ENCODE data around the gene UNC80. TPM values are rescaled to one million over a fixed set of nuclear protein-coding genes. Genes with fewer than 3 reads are reported as not detected.
A peak's percentile ranks its signal among the peaks of the same experiment; 100 is the strongest.

Gene UNC80
- total RNA-seq, 2 donors from 2014 or later: not detected

DNA sequence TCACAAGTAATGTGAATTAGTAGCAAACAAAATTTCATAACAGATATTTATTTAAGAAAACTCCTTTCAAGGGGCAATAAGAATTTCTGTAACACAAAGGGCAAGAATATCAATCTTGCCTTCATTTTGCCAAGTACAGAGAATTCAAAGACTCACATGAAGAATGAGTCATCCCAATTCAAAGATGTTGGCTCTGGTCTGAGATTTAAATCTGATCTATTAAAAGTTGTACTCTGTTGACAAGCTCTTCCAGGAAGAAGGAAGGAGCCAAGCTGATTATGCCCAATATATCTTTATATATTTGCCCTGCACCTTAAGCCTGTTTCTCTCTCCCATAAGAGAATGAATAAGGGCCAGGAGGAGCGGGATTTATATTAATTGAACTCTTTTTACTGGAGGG lies 174.9 kb downstream of the UNC80 start:
- H3K27ac Mint-ChIP-seq: no peak overlapping the region
- no peaks in the 10 kb centered on the region for H3K4me1 Mint-ChIP-seq
- no peak overlapping the region for H3K4me3 Mint-ChIP-seq
- ATAC-seq (replicated peaks): no peak
- H3K27me3 Mint-ChIP-seq: peaks cover 7% of the 10 kb centered on the region
- no peaks in the 10 kb centered on the region for H3K36me3 Mint-ChIP-seq (ENCODE audit: low read depth)
- H3K9me3 Mint-ChIP-seq: no peaks in the 10 kb centered on the region

GRCh38 chr2:209956271-209956670 lies 184.6 kb downstream of the UNC80 start:
- no peak overlapping the region for H3K4me3 Mint-ChIP-seq
- ATAC-seq (replicated peaks): no peak
- H3K36me3 Mint-ChIP-seq (ENCODE audit: low read depth): no peaks in the 10 kb centered on the region
- H3K27ac Mint-ChIP-seq: no peak overlapping the region
- peaks cover 3% of the 10 kb centered on the region for H3K9me3 Mint-ChIP-seq
- H3K4me1 Mint-ChIP-seq: no peaks in the 10 kb centered on the region
- peaks cover 18% of the 10 kb centered on the region for H3K27me3 Mint-ChIP-seq

DNA sequence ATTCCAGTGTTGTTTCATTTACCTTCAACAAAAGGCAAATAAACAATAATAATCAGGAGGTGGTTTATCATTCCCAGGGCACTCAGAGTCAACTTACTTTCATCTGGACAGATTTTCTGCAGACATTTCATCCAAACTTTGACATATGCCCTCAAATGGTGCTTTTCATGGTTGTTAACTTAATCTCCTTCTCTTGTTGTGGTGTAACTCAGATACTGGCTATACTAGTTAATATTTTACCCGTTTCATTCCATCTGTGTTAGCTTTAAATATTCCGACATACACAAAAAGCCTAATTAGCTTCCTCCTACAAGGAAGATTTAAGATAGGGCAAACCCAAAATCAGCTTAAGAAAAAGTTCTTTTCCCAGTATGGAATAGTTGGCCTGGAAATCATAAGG lies 186.4 kb downstream of the UNC80 start:
- Mint-ChIP-seq H3K27me3 (peaks cover 3% of the 10 kb centered on the region), H3K36me3 (ENCODE audit: low read depth) (no peaks in the 10 kb centered on the region), H3K27ac (no peak overlapping the region), H3K4me1 (no peaks in the 10 kb centered on the region), H3K4me3 (no peak overlapping the region), H3K9me3 (no peaks in the 10 kb centered on the region)
- no peak for ATAC-seq (replicated peaks)

- no peaks in the 10 kb centered on the region for H3K36me3 Mint-ChIP-seq (ENCODE audit: low read depth)
- no peaks in the 10 kb centered on the region for H3K4me1 Mint-ChIP-seq
- H3K9me3 Mint-ChIP-seq: no peaks in the 10 kb centered on the region
- no peak overlapping the region for H3K4me3 Mint-ChIP-seq
- peaks cover 3% of the 10 kb centered on the region for H3K27me3 Mint-ChIP-seq
- no peak for ATAC-seq (replicated peaks)
- no peak overlapping the region for H3K27ac Mint-ChIP-seq
These were observed 188.4 kb downstream of the UNC80 start for GRCh38 chr2:209960045-209960444.

DNA sequence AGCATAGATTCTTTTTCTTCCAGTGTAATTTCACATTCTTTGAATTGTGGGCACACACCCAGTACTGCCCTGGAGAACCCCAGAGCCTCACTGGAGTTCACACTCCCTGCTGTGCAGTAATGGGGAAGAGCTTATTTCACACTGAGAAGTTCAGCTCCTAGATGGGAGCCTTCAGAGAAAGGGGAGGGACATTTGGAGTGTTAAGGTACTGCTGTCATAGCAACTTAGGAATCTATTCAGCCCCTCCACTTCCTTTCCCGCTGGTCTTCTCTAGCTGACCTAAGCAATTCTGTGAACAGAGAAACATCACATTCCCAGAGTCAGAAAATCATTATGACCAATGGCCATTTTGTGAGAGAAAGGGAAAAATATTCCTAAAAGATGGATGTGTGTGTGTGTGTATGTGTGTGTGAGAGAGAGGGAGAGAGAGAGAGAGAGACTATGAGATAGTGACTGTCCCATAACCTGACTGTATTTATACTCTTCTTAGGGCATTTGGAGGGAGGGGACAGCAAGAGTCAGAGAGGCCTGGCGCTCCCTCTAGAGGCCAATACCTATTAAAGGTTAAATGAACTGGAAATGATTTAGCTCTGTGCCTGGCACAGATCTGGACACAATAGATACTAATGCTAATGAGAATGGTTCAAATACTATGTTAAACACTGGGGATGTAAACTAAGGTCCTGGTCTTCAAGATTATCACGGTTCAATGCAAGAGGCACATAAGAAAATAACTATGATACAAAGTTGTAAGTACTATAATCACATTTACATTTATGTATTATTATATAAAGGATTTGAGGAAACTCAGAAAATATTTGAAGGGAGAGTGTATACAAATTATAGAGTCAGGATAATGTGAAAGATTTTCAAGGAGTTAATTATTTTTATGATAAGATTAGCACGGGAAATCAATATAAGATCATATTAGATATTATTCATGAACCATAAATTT lies 189.3 kb downstream of the UNC80 start:
- Mint-ChIP-seq H3K4me1 (no peaks in the 10 kb centered on the region), H3K27me3 (peaks cover 3% of the 10 kb centered on the region), H3K9me3 (no peaks in the 10 kb centered on the region), H3K27ac (no peak overlapping the region), H3K36me3 (ENCODE audit: low read depth) (no peaks in the 10 kb centered on the region), H3K4me3 (no peak overlapping the region)
- peak; percentile 70 for ATAC-seq (replicated peaks)

GRCh38 chr2:209965723-209966122 lies 194.1 kb downstream of the UNC80 start:
- H3K36me3 Mint-ChIP-seq (ENCODE audit: low read depth): no peaks in the 10 kb centered on the region
- H3K27ac Mint-ChIP-seq: no peak overlapping the region
- no peak overlapping the region for H3K4me3 Mint-ChIP-seq
- H3K27me3 Mint-ChIP-seq: no peaks in the 10 kb centered on the region
- no peak for ATAC-seq (replicated peaks)
- H3K4me1 Mint-ChIP-seq: no peaks in the 10 kb centered on the region
- H3K9me3 Mint-ChIP-seq: no peaks in the 10 kb centered on the region

DNA sequence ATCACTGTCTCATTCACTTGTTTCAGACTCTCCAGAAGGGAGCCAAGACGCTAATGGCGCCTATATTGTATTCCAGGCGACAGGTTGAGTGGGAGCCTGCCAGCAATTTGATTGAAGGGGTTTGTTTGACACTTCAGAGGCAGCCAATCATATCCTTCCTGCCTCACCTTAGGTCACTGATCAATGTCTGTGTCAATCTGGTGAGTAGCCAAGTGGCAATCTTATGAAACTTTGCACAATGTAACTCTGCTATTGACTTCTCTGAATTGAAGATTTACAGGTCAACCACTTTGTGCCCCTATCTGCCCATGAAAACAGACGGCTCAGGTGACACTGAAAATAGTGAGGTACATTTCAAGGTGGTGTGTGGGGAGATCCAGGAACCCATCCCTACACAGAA lies 198.1 kb downstream of the UNC80 start:
- Mint-ChIP-seq H3K4me1 (no peaks in the 10 kb centered on the region), H3K27me3 (peaks cover 15% of the 10 kb centered on the region), H3K27ac (no peak overlapping the region), H3K4me3 (no peak overlapping the region), H3K36me3 (ENCODE audit: low read depth) (no peaks in the 10 kb centered on the region), H3K9me3 (no peaks in the 10 kb centered on the region)
- ATAC-seq (replicated peaks): no peak

DNA sequence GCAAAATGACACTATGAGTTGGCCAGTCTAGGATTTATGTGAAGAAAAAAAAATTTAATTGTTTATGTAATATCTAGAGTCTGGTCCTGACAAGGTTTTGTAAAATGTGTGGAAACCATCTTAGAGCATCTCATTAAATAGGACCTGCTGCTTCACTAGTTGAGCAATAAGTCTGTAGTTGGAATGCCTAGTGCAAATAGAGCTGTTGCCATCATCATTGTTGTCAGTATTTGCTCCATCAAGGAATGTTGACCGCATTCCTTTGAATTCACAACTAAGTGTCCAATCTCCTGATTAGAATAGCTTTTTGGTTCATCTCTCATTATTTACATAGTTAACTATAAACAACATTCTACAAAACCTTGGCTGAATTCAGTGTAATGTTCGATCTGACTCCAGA lies 198.6 kb downstream of the UNC80 start:
- no peaks in the 10 kb centered on the region for H3K9me3 Mint-ChIP-seq
- no peaks in the 10 kb centered on the region for H3K4me1 Mint-ChIP-seq
- no peaks in the 10 kb centered on the region for H3K36me3 Mint-ChIP-seq (ENCODE audit: low read depth)
- ATAC-seq (replicated peaks): no peak
- no peak overlapping the region for H3K4me3 Mint-ChIP-seq
- no peak overlapping the region for H3K27ac Mint-ChIP-seq
- peaks cover 15% of the 10 kb centered on the region for H3K27me3 Mint-ChIP-seq

DNA sequence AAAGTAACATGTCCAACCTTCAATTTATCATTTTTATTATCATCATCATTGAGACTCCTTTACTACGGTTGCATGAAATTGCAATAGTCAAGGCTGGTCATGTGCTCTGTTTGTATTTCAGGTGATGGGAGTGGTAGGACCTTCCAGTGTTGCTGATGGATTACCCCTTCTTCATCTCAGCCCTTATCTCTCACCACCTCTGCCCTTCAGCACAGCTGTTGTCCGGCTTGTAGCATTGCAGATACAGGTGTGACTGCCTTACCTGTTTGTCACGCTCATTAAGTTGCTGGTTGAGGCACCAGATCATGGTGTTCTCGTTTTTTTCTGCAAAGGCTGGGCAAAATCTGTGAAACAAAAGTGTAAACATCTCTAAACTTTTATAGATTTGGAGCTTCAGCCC lies 199.1 kb downstream of the UNC80 start:
- no peak overlapping the region for H3K4me3 Mint-ChIP-seq
- no peak for ATAC-seq (replicated peaks)
- H3K36me3 Mint-ChIP-seq (ENCODE audit: low read depth): no peaks in the 10 kb centered on the region
- H3K9me3 Mint-ChIP-seq: no peaks in the 10 kb centered on the region
- no peak overlapping the region for H3K27ac Mint-ChIP-seq
- H3K4me1 Mint-ChIP-seq: no peaks in the 10 kb centered on the region
- peaks cover 15% of the 10 kb centered on the region for H3K27me3 Mint-ChIP-seq

DNA sequence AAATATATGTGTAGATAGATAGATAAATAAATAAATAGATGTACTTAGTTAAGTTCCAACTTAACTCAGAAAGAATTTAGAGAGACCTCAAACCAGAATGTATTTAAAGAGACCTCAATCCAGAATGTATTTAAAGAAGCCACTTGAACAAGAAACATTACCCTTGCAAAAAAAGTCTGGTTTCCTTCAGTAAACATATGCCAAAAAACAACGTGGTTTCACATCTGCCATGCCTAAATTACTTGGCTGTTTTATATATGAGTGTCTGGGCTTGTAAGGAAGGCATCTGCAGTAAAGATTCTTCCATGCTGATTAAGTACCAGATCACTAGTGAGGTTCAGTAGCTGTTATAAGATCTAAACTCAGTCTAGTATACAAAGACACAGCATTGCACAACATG lies 201.7 kb downstream of the UNC80 start:
- Mint-ChIP-seq H3K9me3 (no peaks in the 10 kb centered on the region), H3K36me3 (ENCODE audit: low read depth) (no peaks in the 10 kb centered on the region), H3K27ac (no peak overlapping the region), H3K4me3 (no peak overlapping the region), H3K4me1 (no peaks in the 10 kb centered on the region), H3K27me3 (peaks cover 15% of the 10 kb centered on the region)
- no peak for ATAC-seq (replicated peaks)

DNA sequence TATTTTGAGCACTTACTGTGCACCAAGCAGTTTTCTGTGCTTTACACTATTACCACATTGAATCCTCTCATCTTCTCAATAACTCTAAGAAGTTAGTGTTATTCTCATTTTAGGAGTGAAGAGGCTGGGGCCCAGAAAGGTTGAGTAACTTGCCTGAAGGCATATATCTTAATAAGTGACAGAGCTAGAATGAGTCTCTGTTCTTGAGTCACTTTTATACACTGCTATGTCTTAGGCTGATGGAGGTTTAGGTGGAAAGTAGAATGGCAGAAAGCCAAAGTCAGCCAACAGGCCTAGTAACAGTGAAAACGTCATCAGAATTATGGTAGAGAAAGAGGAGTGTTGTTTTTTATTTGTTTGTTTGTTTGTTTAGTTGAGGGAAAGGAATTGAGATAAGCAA lies 202.9 kb downstream of the UNC80 start:
- Mint-ChIP-seq H3K9me3 (no peaks in the 10 kb centered on the region), H3K4me3 (no peak overlapping the region), H3K36me3 (ENCODE audit: low read depth) (no peaks in the 10 kb centered on the region), H3K4me1 (no peaks in the 10 kb centered on the region), H3K27ac (no peak overlapping the region), H3K27me3 (peaks cover 15% of the 10 kb centered on the region)
- no peak for ATAC-seq (replicated peaks)

DNA sequence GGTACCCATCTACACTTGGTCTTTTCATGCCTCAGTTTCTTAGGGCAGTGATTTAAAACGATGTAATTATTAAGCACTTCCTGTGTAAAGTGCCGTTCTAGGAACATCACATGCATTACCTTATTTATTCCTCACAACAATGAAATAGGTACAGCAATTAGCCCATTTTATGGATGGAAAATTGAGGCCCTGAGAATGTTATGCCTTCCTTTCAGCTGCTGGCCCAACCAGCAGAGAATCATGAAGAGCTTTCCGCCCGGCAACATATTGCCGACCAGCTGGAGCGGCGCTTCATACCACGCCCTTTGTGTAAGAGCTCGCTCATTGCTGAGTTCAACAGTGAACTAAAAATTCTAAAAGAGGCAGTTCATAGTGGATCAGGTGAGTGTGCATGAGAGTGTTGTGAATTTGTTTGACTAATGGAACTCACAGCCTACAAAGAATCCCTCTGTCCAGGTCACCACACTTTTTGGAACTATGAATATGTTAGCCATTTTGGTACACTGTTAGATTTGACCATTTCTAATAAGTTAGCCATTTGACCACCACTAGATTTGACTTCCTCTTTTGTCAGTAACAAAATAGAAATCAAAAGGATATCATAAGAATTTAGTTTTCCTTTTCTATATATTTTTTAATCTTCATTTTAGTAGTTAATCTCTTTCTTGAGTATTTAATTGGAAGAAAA lies 205.2 kb downstream of the UNC80 start:
- Mint-ChIP-seq H3K4me3 (no peak overlapping the region), H3K4me1 (no peaks in the 10 kb centered on the region), H3K27me3 (peaks cover 17% of the 10 kb centered on the region), H3K9me3 (no peaks in the 10 kb centered on the region), H3K27ac (no peak overlapping the region), H3K36me3 (ENCODE audit: low read depth) (no peaks in the 10 kb centered on the region)
- ATAC-seq (replicated peaks): no peak

- no peak overlapping the region for H3K27ac Mint-ChIP-seq
- peaks cover 12% of the 10 kb centered on the region for H3K27me3 Mint-ChIP-seq
- H3K4me1 Mint-ChIP-seq: no peaks in the 10 kb centered on the region
- H3K4me3 Mint-ChIP-seq: no peak overlapping the region
- no peaks in the 10 kb centered on the region for H3K9me3 Mint-ChIP-seq
- H3K36me3 Mint-ChIP-seq (ENCODE audit: low read depth): no peaks in the 10 kb centered on the region
- ATAC-seq (replicated peaks): no peak
These were observed 206.0 kb downstream of the UNC80 start for GRCh38 chr2:209977386-209978239.

DNA sequence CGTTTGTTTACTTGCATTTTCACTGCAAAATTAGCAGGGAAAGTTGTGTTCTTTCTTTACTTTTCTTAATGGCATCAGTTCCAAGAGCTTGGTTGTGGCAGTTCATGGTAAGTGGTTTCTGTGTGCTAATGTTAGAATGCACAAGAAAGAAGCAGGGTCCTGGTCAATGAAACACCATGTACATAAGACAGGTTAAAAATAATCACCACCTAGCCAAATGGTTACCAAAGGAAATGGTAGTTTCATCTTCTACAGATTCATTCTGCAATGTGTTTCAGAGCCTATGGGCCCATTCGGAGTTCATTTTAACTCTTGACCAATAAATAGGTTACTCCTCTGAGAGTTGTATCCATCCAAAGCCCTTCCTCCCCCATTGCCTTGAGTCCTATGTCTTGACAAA lies 212.7 kb downstream of the UNC80 start:
- ATAC-seq (replicated peaks): no peak
- Mint-ChIP-seq H3K4me3 (no peak overlapping the region), H3K36me3 (ENCODE audit: low read depth) (no peaks in the 10 kb centered on the region), H3K27ac (no peak overlapping the region), H3K4me1 (no peaks in the 10 kb centered on the region), H3K9me3 (no peaks in the 10 kb centered on the region), H3K27me3 (peaks cover 22% of the 10 kb centered on the region)
